GM12892 (cell line): ENCODE measurements around the gene COL23A1.

Experiments
- POLR2A ChIP-seq: IDR thresholded peaks from 2 replicates; pipeline ENCODE4 v1.6.1; 2011; ENCODE audit warnings: low read depth, low read length, control low read depth
- POLR2AphosphoS5 ChIP-seq: IDR thresholded peaks from 2 replicates; pipeline ENCODE4 v1.6.1; 2011; ENCODE audit warnings: low read depth, low read length, control low read depth

GRCh38 chr5:178241688-178242231 lies 348.4 kb downstream of the COL23A1 start:
- TF ChIP-seq POLR2A, result no peak
- TF ChIP-seq POLR2AphosphoS5, result no peak
